GM18868 (cell line): ENCODE measurements around the gene JAK3.
"Not testable (repeated sequence)": the region's sequence is repeated elsewhere in the genome, so short reads cannot be mapped to it uniquely, and the experiment has no call there.

Experiments used
- ATAC-seq: cut with Tn5 transposase; IDR thresholded peaks from one replicate; pipeline ENCODE4 v1.9.1; 2021; ENCODE audit warnings: mild to moderate bottlenecking, moderate library complexity; ENCODE audit not compliant: unreplicated experiment

JAK3 gene

DNA sequence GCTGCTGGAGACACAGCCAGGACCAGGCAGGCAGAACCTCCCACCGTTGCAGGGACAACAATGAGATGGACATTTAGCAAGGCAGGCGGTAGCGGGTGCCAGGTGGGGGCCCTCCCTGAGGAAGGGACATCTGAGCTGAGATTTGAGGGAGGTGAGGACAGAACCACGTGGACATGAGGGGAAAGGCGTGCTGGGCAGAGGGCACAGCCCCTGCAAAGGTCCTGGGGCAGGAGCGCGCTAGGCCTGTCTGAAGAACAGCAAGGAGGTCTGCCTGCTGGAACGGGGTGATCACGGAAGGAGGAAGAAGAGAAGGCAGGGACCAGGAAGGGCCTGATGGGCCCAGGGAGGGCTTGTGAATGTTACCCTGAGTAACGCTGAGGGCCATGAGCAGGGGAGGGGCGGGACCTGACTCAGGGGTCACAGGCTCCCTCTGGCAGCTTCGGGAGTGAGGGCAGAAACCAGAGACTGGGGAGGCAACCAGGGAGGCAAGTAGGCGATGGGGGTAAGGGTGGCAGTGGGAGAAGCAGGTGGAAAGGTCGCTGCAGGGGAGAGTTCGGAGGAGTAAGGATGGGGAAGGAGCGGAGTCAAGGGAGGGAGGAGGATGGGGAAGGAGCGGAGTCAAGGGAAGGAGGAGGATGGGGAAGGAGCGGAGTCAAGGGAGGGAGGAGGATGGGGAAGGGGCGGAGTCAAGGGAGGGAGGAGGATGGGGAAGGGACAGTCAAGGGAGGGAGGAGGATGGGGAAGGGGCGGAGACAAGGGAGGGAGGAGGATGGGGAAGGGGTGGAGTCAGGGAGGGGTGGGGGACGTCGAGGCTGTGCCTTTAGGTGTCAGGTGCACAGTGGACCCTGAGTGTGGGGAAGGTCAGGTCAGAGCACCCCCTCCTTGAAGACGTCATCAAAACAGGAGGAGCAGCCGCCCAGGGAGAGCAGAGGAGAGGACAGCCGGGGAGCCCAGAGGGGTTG lies 68.5 kb downstream of the JAK3 start:
- no peak for ATAC-seq

DNA sequence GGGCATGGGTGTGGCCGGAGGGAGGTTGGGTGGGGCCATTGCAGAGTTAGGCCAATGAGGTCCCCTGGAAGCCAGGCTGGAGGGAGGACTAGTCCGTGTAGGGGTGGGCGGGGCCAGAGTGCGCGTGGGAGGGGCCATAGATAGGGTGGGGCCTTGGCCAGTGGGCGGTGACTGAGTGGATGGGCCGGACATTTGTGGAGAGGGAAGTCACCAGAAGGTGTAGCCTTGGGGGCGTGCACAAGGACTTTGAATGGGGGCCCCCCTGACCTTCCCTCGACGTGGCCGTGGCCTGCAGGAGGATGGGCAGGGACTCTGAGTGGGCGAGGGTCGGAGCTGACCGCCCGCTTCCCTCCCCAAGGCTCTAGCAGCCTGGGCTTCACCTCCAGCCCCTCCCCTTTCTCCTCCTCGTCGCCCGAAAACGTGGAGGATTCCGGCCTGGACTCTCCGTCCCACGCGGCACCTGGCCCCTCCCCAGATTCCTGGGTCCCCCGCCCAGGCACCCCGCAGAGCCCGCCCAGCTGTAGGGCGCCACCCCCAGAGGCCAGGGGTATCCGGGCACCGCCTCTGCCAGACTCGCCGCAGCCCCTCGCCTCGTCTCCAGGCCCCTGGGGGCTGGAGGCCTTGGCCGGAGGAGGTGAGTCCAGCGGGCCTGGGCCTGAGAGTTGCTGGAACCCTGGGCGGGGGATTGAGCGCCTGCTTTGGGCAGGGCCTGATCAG lies 69.4 kb downstream of the JAK3 start:
- ATAC-seq, result no peak

DNA sequence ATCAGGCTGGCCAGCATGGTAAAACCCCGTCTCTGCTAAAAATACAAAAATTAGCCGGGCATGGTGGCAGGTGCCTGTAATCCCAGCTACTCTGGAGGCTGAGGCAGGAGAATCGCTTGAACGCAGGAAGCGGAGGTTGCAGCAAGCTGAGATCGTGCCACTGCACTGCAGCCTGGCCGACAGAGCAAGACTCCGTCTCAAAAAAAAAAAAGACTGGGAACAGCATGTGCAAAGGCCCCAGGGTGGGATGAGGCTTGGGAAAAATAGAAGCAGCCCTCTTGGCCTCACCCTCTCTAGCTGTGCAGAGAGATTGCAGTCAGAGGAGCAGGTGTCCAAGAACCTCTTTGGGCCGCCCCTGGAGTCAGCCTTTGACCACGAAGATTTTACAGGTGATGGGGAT lies 69.9 kb downstream of the JAK3 start:
- not testable (repeated sequence) for ATAC-seq

DNA sequence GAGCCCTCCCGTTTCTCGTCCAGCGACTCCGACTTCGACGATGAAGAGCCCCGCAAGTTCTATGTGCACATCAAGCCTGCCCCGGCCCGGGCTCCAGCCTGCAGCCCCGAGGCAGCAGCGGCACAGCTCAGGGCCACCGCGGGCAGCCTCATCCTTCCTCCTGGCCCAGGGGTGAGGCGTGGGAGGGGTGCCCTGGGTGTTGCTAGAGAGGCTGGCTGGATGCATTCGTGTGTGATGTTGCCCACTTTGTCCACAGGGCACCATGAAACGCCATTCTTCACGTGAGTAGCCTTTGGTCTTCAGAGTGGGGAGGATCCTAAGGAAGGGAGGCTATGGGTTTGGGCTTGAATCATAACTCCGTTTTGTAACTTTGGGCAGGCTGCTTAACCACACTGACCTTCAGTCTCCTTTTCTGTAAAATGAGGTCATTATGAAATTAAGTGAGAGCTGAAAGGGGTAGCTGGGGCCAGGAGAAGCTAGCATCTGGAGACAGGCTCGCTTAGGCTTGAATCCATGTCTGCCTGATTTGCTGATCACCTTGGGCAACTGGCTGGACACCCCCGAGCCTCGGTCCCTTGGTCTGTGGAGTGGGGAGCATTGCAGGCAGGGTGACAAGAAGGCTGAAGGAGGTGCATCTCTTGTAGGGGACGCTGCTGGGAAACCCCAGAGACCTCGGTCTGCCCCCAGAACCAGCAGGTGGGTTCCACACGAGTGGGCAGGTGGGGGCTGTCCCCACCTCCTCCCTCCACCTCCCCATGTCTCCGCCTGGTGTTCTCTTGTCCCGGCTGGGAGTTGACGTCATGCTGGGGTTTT lies 71.6 kb downstream of the JAK3 start:
- ATAC-seq, result peak; percentile 81

DNA sequence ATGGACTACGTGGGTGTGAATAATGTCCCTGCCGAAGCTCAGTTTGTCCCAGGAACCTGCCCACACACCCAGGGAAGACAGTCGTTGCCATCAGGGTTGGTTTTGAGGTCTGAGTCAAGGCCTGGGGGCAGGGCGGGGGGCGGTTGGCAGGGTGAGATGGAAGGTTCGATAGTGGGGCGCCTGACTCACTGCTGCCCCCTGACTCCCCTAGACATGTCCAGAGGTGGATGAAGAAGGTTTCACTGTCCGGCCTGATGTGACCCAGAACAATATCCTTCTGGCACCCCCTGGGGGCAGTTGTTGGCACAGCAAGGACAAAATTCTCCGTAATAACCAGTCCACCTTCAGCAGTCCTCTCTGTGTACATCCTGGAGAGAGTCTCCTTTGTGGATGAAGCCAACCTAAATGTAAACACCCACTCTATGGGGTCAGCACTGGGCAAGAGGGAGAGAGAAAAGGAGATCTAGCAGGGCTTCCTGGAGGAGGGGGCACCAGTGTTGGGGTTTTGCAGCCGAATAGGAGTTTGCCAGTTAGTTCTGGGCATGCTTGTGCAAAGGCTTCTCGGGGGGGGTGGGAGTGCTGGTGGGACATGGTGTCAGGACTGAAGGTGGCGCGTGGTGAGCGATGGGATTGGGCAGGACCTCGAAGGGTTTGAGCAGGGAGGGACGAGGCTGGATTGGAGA lies 72.4 kb downstream of the JAK3 start:
- ATAC-seq, result no peak
